ENCODE measurements around the gene PANK4.

GRCh38 chr1:2544093-2544874, 17.9 kb upstream of the PANK4 start:
- peak; percentile 15; the same call in 1 of the 2 replicates for TF ChIP-seq GATA2 (IDR thresholded peaks at IDR 0.05; ENCODE audit: low read depth, low read length)
- no peak for TF ChIP-seq GATA3 (IDR thresholded peaks at IDR 0.05; ENCODE audit: low read depth, low read length)

Data from SH-SY5Y (cell line).